T-helper 2 cell treated with Interferon-gamma antibody and Interleukin-4, amounts not matched to agents 5 μg/mL and 100 μg/mL, for 36 hours (primary cell): ENCODE data around the gene CHCHD4.

ENCODE experiments used
- DNase-seq: peaks from one replicate; pipeline ENCODE4 v3.0.0; 2021; ENCODE audit warnings: low spot score
- H3K27ac Mint-ChIP-seq: one replicate; pipeline ENCODE4 v1.8.0; 2021; ENCODE audit warnings: mild to moderate bottlenecking, mixed read lengths
- H3K27me3 Mint-ChIP-seq: one replicate; pipeline ENCODE4 v1.8.0; 2021; ENCODE audit warnings: low read depth, mixed read lengths
- H3K36me3 Mint-ChIP-seq: one replicate; pipeline ENCODE4 v1.8.0; 2021; ENCODE audit warnings: low read depth, mixed read lengths
- H3K4me1 Mint-ChIP-seq: one replicate; pipeline ENCODE4 v1.8.0; 2021; ENCODE audit warnings: low read depth, mixed read lengths
- H3K4me3 Mint-ChIP-seq: one replicate; pipeline ENCODE4 v1.8.0; 2022; ENCODE audit warnings: mild to moderate bottlenecking, moderate library complexity, mixed read lengths
- H3K9me3 Mint-ChIP-seq: one replicate; pipeline ENCODE4 v1.8.0; 2021; ENCODE audit warnings: mixed read lengths

Gene CHCHD4

GRCh38 chr3:14154895-14155440, 30.3 kb upstream of the CHCHD4 start:
- Mint-ChIP-seq H3K4me3 (no peak overlapping the region), H3K9me3 (no peaks in the 10 kb centered on the region), H3K27me3 (no peaks in the 10 kb centered on the region), H3K4me1 (no peaks in the 10 kb centered on the region), H3K27ac (no peak overlapping the region), H3K36me3 (peaks cover 30% of the 10 kb centered on the region)
- DNase-seq, result no peak

DNA sequence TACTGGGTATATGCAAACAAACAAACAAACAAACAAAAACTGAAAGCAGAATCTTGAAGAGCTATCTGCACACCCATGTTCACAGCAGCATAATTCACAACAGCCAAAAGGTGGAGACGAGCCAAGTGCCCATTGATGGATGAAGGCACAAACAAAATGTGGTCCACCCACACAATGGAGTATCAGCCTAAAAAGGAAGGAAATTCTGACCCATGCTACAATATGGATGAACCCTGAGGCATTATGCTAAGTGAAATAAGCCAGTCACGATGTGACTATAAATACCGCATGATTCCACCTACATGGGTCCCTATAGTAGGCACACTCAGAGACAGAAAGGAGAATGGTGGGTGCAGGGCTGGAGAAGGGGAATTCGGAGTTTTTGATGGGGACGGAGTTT, 29.6 kb upstream of the CHCHD4 start:
- no peaks in the 10 kb centered on the region for H3K4me1 Mint-ChIP-seq
- H3K27ac Mint-ChIP-seq, result no peak overlapping the region
- H3K9me3 Mint-ChIP-seq, result no peaks in the 10 kb centered on the region
- no peak overlapping the region for H3K4me3 Mint-ChIP-seq
- no peaks in the 10 kb centered on the region for H3K27me3 Mint-ChIP-seq
- no peak for DNase-seq
- peaks cover 26% of the 10 kb centered on the region for H3K36me3 Mint-ChIP-seq

- no peaks in the 10 kb centered on the region for H3K9me3 Mint-ChIP-seq
- H3K36me3 Mint-ChIP-seq, result peaks cover 20% of the 10 kb centered on the region
- no peak for DNase-seq
- H3K4me1 Mint-ChIP-seq, result no peaks in the 10 kb centered on the region
- no peak overlapping the region for H3K27ac Mint-ChIP-seq
- no peak overlapping the region for H3K4me3 Mint-ChIP-seq
- H3K27me3 Mint-ChIP-seq, result no peaks in the 10 kb centered on the region
Measured at GRCh38 chr3:14153663-14154062, 29.0 kb upstream of the CHCHD4 start.

- Mint-ChIP-seq H3K4me3 (no peak overlapping the region), H3K36me3 (peaks cover 14% of the 10 kb centered on the region), H3K27me3 (no peaks in the 10 kb centered on the region), H3K27ac (no peak overlapping the region), H3K4me1 (no peaks in the 10 kb centered on the region), H3K9me3 (no peaks in the 10 kb centered on the region)
- no peak for DNase-seq
Measured at GRCh38 chr3:14152963-14153355, 28.3 kb upstream of the CHCHD4 start.

GRCh38 chr3:14152233-14152962, 27.7 kb upstream of the CHCHD4 start:
- H3K27me3 Mint-ChIP-seq, result no peaks in the 10 kb centered on the region
- H3K4me1 Mint-ChIP-seq, result no peaks in the 10 kb centered on the region
- peaks cover 16% of the 10 kb centered on the region for H3K36me3 Mint-ChIP-seq
- H3K9me3 Mint-ChIP-seq, result no peaks in the 10 kb centered on the region
- DNase-seq, result no peak
- no peak overlapping the region for H3K27ac Mint-ChIP-seq
- H3K4me3 Mint-ChIP-seq, result no peak overlapping the region

- no peak for DNase-seq
- Mint-ChIP-seq H3K27ac (no peak overlapping the region), H3K9me3 (no peaks in the 10 kb centered on the region)
Measured at GRCh38 chr3:14151471-14152083, 26.9 kb upstream of the CHCHD4 start.

GRCh38 chr3:14150491-14151230, 26.0 kb upstream of the CHCHD4 start:
- Mint-ChIP-seq H3K4me3 (no peak overlapping the region), H3K27ac (no peak overlapping the region), H3K4me1 (peaks cover 1% of the 10 kb centered on the region), H3K36me3 (peaks cover 14% of the 10 kb centered on the region), H3K27me3 (no peaks in the 10 kb centered on the region), H3K9me3 (no peaks in the 10 kb centered on the region)
- no peak for DNase-seq

More at GRCh38 chr3:14151471-14152083, 26.9 kb upstream of the CHCHD4 start:
- Mint-ChIP-seq H3K4me1 (no peaks in the 10 kb centered on the region), H3K4me3 (no peak overlapping the region), H3K27me3 (no peaks in the 10 kb centered on the region), H3K36me3 (peaks cover 17% of the 10 kb centered on the region)

DNA sequence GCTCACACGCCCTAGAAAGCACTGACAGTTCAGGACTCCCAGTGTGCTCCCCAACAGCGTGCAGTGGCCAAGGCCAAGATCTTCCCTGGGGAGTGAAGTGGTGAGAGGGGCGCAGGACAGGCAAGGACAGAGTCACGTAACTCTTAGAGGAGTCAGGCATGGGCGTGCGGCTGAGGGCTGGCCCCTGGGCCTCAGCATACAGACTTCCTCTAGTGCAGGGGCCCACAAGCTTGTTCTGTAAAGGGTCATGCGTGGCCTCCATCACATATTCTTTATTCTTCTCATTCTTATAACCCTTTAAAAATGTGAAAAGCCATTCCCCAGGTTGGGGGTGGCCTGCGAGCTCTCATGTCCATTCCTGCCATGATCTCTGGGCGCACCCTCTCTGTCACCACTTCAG, 25.4 kb upstream of the CHCHD4 start:
- Mint-ChIP-seq H3K27ac (no peak overlapping the region), H3K4me1 (peaks cover 5% of the 10 kb centered on the region), H3K4me3 (no peak overlapping the region), H3K27me3 (no peaks in the 10 kb centered on the region), H3K36me3 (peaks cover 18% of the 10 kb centered on the region), H3K9me3 (no peaks in the 10 kb centered on the region)
- DNase-seq, result no peak

DNA sequence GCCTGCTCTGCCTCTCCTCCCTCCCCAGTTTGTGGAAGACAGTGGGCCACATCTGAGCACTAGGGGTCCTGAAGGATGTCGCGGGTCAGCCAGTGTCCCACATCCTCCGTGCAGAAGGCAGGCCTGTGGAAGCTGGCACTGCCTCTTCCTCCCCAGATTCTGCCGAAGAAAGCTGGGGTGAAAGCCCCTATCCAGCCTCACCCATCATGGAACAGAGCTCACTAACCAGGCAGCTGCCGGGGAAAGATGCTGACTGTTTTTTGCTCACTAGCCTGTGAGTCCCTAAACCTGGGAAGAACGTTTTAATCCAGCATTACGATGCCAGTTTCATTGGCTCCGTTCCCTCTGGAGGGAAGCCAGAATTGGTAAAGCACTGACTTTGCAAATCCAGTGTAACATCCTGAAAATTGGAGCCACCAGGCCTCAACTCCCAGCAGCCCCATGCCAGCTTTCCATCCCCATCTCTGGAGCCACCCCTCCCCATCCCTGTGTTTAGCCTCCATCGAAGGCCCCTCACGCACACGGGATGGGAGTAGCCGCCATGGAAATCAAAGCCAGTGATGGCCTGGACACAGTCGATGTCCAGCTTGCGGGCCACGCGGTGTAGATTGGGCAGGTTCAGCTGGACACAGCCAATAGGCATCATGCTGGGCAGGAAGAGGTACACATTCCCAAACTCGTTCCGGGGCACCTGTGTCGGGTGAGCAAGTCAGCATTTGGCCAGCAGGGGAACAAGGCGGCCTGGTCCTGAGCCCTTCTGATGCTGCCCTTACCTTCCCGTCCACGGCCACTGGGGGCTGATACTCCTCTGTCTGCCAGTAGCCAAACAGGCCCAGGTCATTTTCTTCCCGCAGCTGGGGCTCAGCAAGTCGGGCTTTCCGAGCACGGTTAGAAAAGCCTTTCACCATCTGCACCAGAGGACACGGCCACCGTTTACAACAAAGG, 23.6 kb upstream of the CHCHD4 start:
- H3K27ac Mint-ChIP-seq, result no peak overlapping the region
- peaks cover 22% of the 10 kb centered on the region for H3K36me3 Mint-ChIP-seq
- no peaks in the 10 kb centered on the region for H3K9me3 Mint-ChIP-seq
- H3K27me3 Mint-ChIP-seq, result no peaks in the 10 kb centered on the region
- H3K4me3 Mint-ChIP-seq, result no peak overlapping the region
- H3K4me1 Mint-ChIP-seq, result peaks cover 15% of the 10 kb centered on the region
- no peak for DNase-seq

DNA sequence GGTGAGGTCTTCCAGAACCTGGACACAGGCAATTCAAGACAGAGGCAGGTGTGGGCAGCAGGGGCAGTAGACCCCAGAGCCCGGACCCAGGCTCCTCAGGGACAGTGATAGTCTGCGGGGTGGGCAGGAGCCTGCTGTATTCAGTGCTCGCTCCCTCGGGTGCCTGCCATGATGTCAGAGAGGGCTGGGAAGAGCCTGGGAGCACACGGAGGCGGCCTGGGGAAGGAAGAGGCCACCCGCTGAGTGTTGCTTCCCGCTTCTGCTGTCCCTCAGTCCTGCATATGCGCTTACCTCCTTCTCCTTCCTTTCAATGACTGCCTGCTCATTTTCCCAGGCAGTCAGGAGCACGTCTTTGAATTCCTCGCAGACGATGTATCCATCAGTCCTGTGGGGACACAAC, 22.9 kb upstream of the CHCHD4 start:
- H3K27me3 Mint-ChIP-seq, result no peaks in the 10 kb centered on the region
- no peak for DNase-seq
- H3K36me3 Mint-ChIP-seq, result peaks cover 26% of the 10 kb centered on the region
- no peak overlapping the region for H3K4me3 Mint-ChIP-seq
- H3K9me3 Mint-ChIP-seq, result no peaks in the 10 kb centered on the region
- H3K27ac Mint-ChIP-seq, result no peak overlapping the region
- H3K4me1 Mint-ChIP-seq, result peaks cover 21% of the 10 kb centered on the region

DNA sequence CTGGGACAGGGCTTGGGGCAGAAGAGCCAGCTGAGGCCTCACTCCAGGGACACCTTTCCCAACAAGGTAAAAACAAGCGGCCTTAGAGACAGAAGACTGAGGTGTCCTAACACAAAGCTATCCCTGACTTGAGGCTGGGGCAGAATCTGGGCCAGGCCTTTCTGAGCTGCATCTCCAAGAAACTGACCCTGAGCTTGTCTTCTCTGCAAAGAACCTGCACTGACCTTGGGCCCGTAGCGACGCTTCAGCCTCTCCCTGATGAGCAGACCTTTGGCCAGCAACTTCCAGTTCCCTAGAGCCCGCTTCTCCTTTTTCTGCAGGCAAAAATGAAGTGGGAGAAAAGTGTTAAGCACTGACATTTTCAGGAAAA, 22.4 kb upstream of the CHCHD4 start:
- Mint-ChIP-seq H3K36me3 (peaks cover 29% of the 10 kb centered on the region), H3K27ac (no peak overlapping the region), H3K27me3 (no peaks in the 10 kb centered on the region), H3K4me1 (peaks cover 27% of the 10 kb centered on the region), H3K4me3 (no peak overlapping the region), H3K9me3 (no peaks in the 10 kb centered on the region)
- DNase-seq, result no peak

DNA sequence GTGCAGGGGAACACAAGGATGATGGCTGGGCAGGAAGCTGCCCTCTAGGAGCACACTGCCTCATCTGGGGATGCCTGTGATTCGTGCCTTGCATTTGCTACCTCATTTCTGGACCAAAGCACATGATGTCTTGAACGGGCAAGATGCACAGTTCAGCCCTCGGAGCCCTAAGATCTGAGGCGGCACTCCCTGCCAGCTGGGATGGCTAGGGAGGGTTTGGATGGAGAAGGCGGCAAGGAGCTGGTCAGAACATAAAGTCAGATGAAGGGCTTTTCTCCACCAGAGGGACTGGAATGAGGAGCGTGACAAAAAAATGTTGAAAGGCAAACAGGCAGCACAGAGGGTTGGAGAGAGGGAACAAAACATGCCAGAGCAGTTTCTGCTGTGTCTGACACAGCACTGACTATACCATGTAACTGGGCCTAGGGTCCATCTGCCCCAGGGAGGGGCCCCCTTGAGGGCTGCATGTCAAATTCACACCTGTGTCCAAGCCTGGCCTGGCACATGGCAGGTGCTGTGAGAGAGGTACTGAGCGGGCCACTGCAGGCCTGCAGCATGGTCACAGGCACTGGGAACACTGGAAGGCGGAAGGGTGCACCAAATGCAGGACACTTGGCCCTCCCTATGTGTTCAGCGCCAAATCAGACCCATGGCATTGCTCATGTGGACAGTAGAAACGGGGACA, 21.9 kb upstream of the CHCHD4 start:
- Mint-ChIP-seq H3K27ac (peak overlapping the region; percentile 38), H3K9me3 (no peaks in the 10 kb centered on the region), H3K4me3 (no peak overlapping the region), H3K27me3 (no peaks in the 10 kb centered on the region), H3K4me1 (peaks cover 32% of the 10 kb centered on the region), H3K36me3 (peaks cover 35% of the 10 kb centered on the region)
- no peak for DNase-seq
